Small intestine (tissue), 7 donors: ENCODE results near the gene MYO18A. TPM values are rescaled to one million over a fixed set of nuclear protein-coding genes. Genes with fewer than 3 reads are reported as not detected.

Experiments used
- DNase-seq, 2 donors: peaks; one replicate each; pipeline versions ENCODE4 v3.0.0 to v3.0.0-alpha.2; 2013
- FAIRE-seq: peaks from 2 replicates; lab custom pipeline; 2012; peaks lifted over from hg19 to GRCh38; lab: Jason Lieb, UNC
- H3K27ac ChIP-seq, 3 donors: one replicate each; pipeline ENCODE4 v1.5.1; 2013; ENCODE audit warnings: low read length in 2 of 3, mild to moderate bottlenecking in 2 of 3, control low read depth in 1 of 3, inconsistent platforms in 1 of 3, low read depth in 1 of 3, moderate library complexity in 1 of 3
- H3K27me3 ChIP-seq, 3 donors: one replicate each; pipeline ENCODE4 v1.6.1; 2013; ENCODE audit warnings: low read length in 3 of 3, inconsistent platforms in 1 of 3; ENCODE audit not compliant: control insufficient read depth in 3 of 3, insufficient read depth in 3 of 3
- H3K36me3 ChIP-seq, 3 donors: one replicate each; pipeline ENCODE4 v1.6.1; 2013; ENCODE audit warnings: low read length in 3 of 3, inconsistent platforms in 1 of 3, low read depth in 1 of 3, mild to moderate bottlenecking in 1 of 3, moderate library complexity in 1 of 3; ENCODE audit not compliant: control insufficient read depth in 3 of 3, insufficient read depth in 2 of 3
- H3K4me1 ChIP-seq, 3 donors: one replicate each; pipeline ENCODE4 v1.6.1; 2013; ENCODE audit warnings: low read length in 2 of 3, inconsistent platforms in 1 of 3, low read depth in 1 of 3, mild to moderate bottlenecking in 1 of 3, moderate library complexity in 1 of 3; ENCODE audit not compliant: control insufficient read depth in 3 of 3, insufficient read depth in 2 of 3
- H3K4me3 ChIP-seq, 3 donors: one replicate each; pipeline ENCODE4 v1.5.1; 2013; ENCODE audit warnings: low read length in 3 of 3, control low read depth in 1 of 3, inconsistent platforms in 1 of 3, low read depth in 1 of 3, mild to moderate bottlenecking in 1 of 3, moderate library complexity in 1 of 3
- H3K9me3 ChIP-seq, 2 donors: one replicate each; pipeline ENCODE4 v1.6.1; 2013; ENCODE audit warnings: low read depth in 1 of 2, low read length in 1 of 2; ENCODE audit not compliant: control insufficient read depth in 2 of 2, insufficient read depth in 1 of 2
- WGBS, 3 donors: extraction: QIAGEN DNeasy Blood & Tissue Kit; methylation state at CpG; one replicate each; pipeline ENCODE4 v1.1.7; 2013; 5-methylcytosine and 5-hydroxymethylcytosine counted together
- polyA plus RNA-seq, 4 donors: library from polyadenylated mRNA; stranded (reverse) in 3 of 4; unstranded in 1 of 4; fragments of 200-250 nt in 3 of 4; fragments of 120-200 nt in 1 of 4; gene quantifications; one replicate each; pipeline versions ENCODE4 v1.2.1 to v1.2.3, GENCODE V29; 2013
- donor health status: healthy with polysubstance abuse.
- donor health status: control.
- donor health status: control.
- donor health status: Bipolar disorder and iron deficiency.
- donor health status: healthy.

Gene MYO18A
- polyA plus RNA-seq, 4 donors = 42.9 to 66.9 (median 55.4) TPM

- Histone ChIP-seq H3K9me3 (no peaks in the 10 kb centered on the region), H3K36me3 (peaks cover 13 to 84% (median 25%) of the 10 kb centered on the region in 3 donors), H3K4me1 (no peaks in the 10 kb centered on the region), H3K4me3 (no peak overlapping the region), H3K27me3 (no peaks in the 10 kb centered on the region), H3K27ac (no peak overlapping the region)
- no peak for FAIRE-seq
- no peak for DNase-seq
- WGBS, 3 donors = 92 to 97% (median 96%) methylated on average over 33 of the region's 33 CpGs
Measured at GRCh38 chr17:29079887-29080286, 100.3 kb downstream of the MYO18A start.

- FAIRE-seq = no peak
- whole genome bisulfite sequencing, 3 donors = 94 to 99% (median 96%) methylated on average over 16 of the region's 16 CpGs
- H3K27ac ChIP-seq = no peak overlapping the region
- H3K4me1 ChIP-seq = no peaks in the 10 kb centered on the region
- no peak overlapping the region for H3K4me3 ChIP-seq
- no peaks in the 10 kb centered on the region for H3K27me3 ChIP-seq
- H3K9me3 ChIP-seq = no peaks in the 10 kb centered on the region
- H3K36me3 ChIP-seq = peaks cover 9 to 84% (median 27%) of the 10 kb centered on the region in 3 donors
- DNase-seq = no peak
Measured at GRCh38 chr17:29079433-29079832, 100.8 kb downstream of the MYO18A start.

- WGBS, 3 donors = 89 to 92% (median 91%) methylated on average over 9 of the region's 9 CpGs
- peaks cover 9 to 85% (median 20%) of the 10 kb centered on the region in 3 donors for H3K36me3 ChIP-seq
Measured at GRCh38 chr17:29078183-29079045, 101.8 kb downstream of the MYO18A start.

GRCh38 chr17:29077320-29077719 is 102.9 kb downstream of the MYO18A start:
- peaks cover 9 to 76% (median 18%) of the 10 kb centered on the region in 3 donors for H3K36me3 ChIP-seq
- no peaks in the 10 kb centered on the region for H3K27me3 ChIP-seq
- WGBS, 3 donors = 93 to 96% (median 94%) methylated on average over 7 of the region's 7 CpGs
- no peaks in the 10 kb centered on the region for H3K4me1 ChIP-seq
- no peak overlapping the region for H3K4me3 ChIP-seq
- DNase-seq (no peak), FAIRE-seq (no peak)
- no peak overlapping the region for H3K27ac ChIP-seq
- H3K9me3 ChIP-seq = no peaks in the 10 kb centered on the region

More at GRCh38 chr17:29078183-29079045, 101.8 kb downstream of the MYO18A start:
- DNase-seq (no peak), FAIRE-seq (no peak)
- Histone ChIP-seq H3K9me3 (no peaks in the 10 kb centered on the region), H3K27me3 (no peaks in the 10 kb centered on the region), H3K4me3 (no peak overlapping the region), H3K4me1 (no peaks in the 10 kb centered on the region), H3K27ac (no peak overlapping the region)

- Histone ChIP-seq H3K27me3 (no peaks in the 10 kb centered on the region), H3K36me3 (peaks cover 9 to 70% (median 14%) of the 10 kb centered on the region in 3 donors), H3K4me1 (no peaks in the 10 kb centered on the region), H3K9me3 (no peaks in the 10 kb centered on the region), H3K27ac (no peak overlapping the region), H3K4me3 (no peak overlapping the region)
- DNase-seq (no peak), FAIRE-seq (no peak)
- WGBS, 3 donors = 79 to 89% (median 87%) methylated on average over 7 of the region's 7 CpGs
Measured at GRCh38 chr17:29076722-29077121, 103.5 kb downstream of the MYO18A start.

- no peaks in the 10 kb centered on the region for H3K4me1 ChIP-seq
- H3K27ac ChIP-seq = no peak overlapping the region
- no peaks in the 10 kb centered on the region for H3K9me3 ChIP-seq
- DNase-seq (no peak), FAIRE-seq (no peak)
- peaks cover 9 to 64% (median 9%) of the 10 kb centered on the region in 3 donors for H3K36me3 ChIP-seq
- 77 to 90% (median 82%) methylated on average over 6 of the region's 6 CpGs for WGBS, 3 donors
- no peak overlapping the region for H3K4me3 ChIP-seq
- H3K27me3 ChIP-seq = no peaks in the 10 kb centered on the region
Measured at GRCh38 chr17:29076087-29076486, 104.1 kb downstream of the MYO18A start.

GRCh38 chr17:29074488-29074887 is 105.7 kb downstream of the MYO18A start:
- H3K9me3 ChIP-seq = no peaks in the 10 kb centered on the region
- H3K4me3 ChIP-seq = no peak overlapping the region
- peaks cover 0 to 4% (median 0%) of the 10 kb centered on the region in 3 donors for H3K4me1 ChIP-seq
- peaks cover 3 to 50% (median 5%) of the 10 kb centered on the region in 3 donors for H3K36me3 ChIP-seq
- 86 to 88% (median 87%) methylated on average over 12 of the region's 12 CpGs for WGBS, 3 donors
- H3K27me3 ChIP-seq = no peaks in the 10 kb centered on the region
- no peak overlapping the region for H3K27ac ChIP-seq
- no peak for FAIRE-seq
- no peak for DNase-seq

GRCh38 chr17:29073520-29073919 is 106.7 kb downstream of the MYO18A start:
- no peaks in the 10 kb centered on the region for H3K9me3 ChIP-seq
- no peaks in the 10 kb centered on the region for H3K27me3 ChIP-seq
- DNase-seq = no peak
- H3K36me3 ChIP-seq = peaks cover 3 to 40% (median 5%) of the 10 kb centered on the region in 3 donors
- H3K4me1 ChIP-seq = peaks cover 0 to 4% (median 0%) of the 10 kb centered on the region in 3 donors
- 77% methylated on average over 4 of the region's 4 CpGs for WGBS, 3 donors
- H3K4me3 ChIP-seq = no peak overlapping the region
- FAIRE-seq = no peak
- H3K27ac ChIP-seq = no peak overlapping the region
